PC-3 (cell line): Measurements from ENCODE around the gene AEN. TPM values are rescaled to one million over a fixed set of nuclear protein-coding genes. Genes with fewer than 3 reads are reported as not detected.

Experiments used
- ATAC-seq: fragments of 200-7000 bp; cut with Tn5 transposase; 2 replicates; pipeline ENCODE4 v1.9.1; 2020; ENCODE audit warnings: mild to moderate bottlenecking, moderate library complexity
- BruUV-seq: library from RNA; stranded (reverse); fragments of 400-500 nt; replicated peaks from 2 replicates; lab custom pipeline; 2021; lab: Mats Ljungman, UMichigan
- CTCF ChIA-PET: fragments of 300-600 bp; sonication (Branson Sonifier 250); formaldehyde crosslinking; loops from one replicate; lab custom pipeline; 2022; ENCODE audit warnings: antibody characterized with exemption; lab: Charles Lee
- POLR2A ChIA-PET: fragments of 300-600 bp; sonication (Branson Sonifier 250); formaldehyde crosslinking; loops from one replicate; lab custom pipeline; 2022; ENCODE audit warnings: antibody characterized with exemption; ENCODE audit not compliant: unreplicated experiment; lab: Charles Lee
- DNase-seq: peaks from one replicate; pipeline ENCODE4 v3.0.0-alpha.2; 2015
- H2AFZ ChIP-seq: fragments of 300-600 bp; sonication (generic); 2 replicates; pipeline ENCODE4 v1.6.0; 2016; ENCODE audit warnings: antibody characterized with exemption, low read length
- H3F3A ChIP-seq: fragments of 300-600 bp; sonication (generic); one replicate; pipeline ENCODE4 v1.6.0; 2017; ENCODE audit warnings: antibody characterized with exemption, low read length, control low read depth, mild to moderate bottlenecking; ENCODE audit not compliant: unreplicated experiment
- H3K27ac ChIP-seq: fragments of 300-600 bp; sonication (generic); 2 replicates; pipeline ENCODE4 v1.5.1; 2016; ENCODE audit warnings: mild to moderate bottlenecking, low read length
- H3K27me3 ChIP-seq: fragments of 300-600 bp; sonication (generic); 2 replicates; pipeline ENCODE4 v1.6.1; 2016; ENCODE audit warnings: low read length, mixed read lengths
- H3K36me3 ChIP-seq: fragments of 300-600 bp; sonication (generic); 2 replicates; pipeline ENCODE4 v1.6.1; 2016; ENCODE audit warnings: low read depth, mixed run types, low read length, mixed read lengths
- H3K4me1 ChIP-seq: fragments of 300-600 bp; sonication (generic); 2 replicates; pipeline ENCODE4 v1.5.1; 2016; ENCODE audit warnings: low read length; ENCODE audit not compliant: insufficient read depth
- H3K4me2 ChIP-seq: fragments of 300-600 bp; sonication (generic); 2 replicates; pipeline ENCODE4 v1.6.0; 2016; ENCODE audit warnings: low read length
- H3K4me3 ChIP-seq: fragments of 300-600 bp; sonication (generic); 2 replicates; pipeline ENCODE4 v1.5.1; 2016; ENCODE audit warnings: mild to moderate bottlenecking, low read length, mixed read lengths
- H3K79me2 ChIP-seq: fragments of 300-600 bp; sonication (generic); 2 replicates; pipeline ENCODE4 v1.6.1; 2017; ENCODE audit warnings: low read length, mixed read lengths
- H3K9ac ChIP-seq: fragments of 300-600 bp; sonication (generic); 2 replicates; pipeline ENCODE4 v1.6.0; 2016; ENCODE audit warnings: mild to moderate bottlenecking, low read length
- H3K9me2 ChIP-seq: fragments of 300-600 bp; sonication (generic); replicated peaks from 2 replicates; pipeline ENCODE4 v1.6.1; 2016; ENCODE audit warnings: mixed run types, low read length, mixed read lengths
- H3K9me3 ChIP-seq: fragments of 300-600 bp; sonication (generic); 2 replicates; pipeline ENCODE4 v1.6.1; 2016; ENCODE audit warnings: low read length, mixed read lengths
- H4K20me1 ChIP-seq: fragments of 300-600 bp; sonication (generic); 2 replicates; pipeline ENCODE4 v1.6.1; 2016; ENCODE audit warnings: low read length, mixed read lengths
- CTCF ChIP-seq: fragments of 300-600 bp; sonication (generic); conservative IDR thresholded peaks from 2 replicates; pipeline ENCODE4 v1.5.1; 2017; ENCODE audit warnings: antibody characterized with exemption, low read depth, mild to moderate bottlenecking, low read length
- EZH2 ChIP-seq: fragments of 300-600 bp; sonication (generic); IDR thresholded peaks from one replicate; pipeline ENCODE4 v1.6.1; 2017; ENCODE audit warnings: antibody characterized with exemption, mild to moderate bottlenecking, low read length; ENCODE audit not compliant: unreplicated experiment
- EZH2phosphoT487 ChIP-seq: fragments of 300-600 bp; sonication (generic); IDR thresholded peaks from 2 replicates; pipeline ENCODE4 v1.6.1; 2018; ENCODE audit warnings: mild to moderate bottlenecking, antibody characterized with exemption, low read length, borderline replicate concordance
- intact Hi-C: fragments of 100-400 bp; cut with micrococcal nuclease; formaldehyde crosslinking; loops from 2 replicates; pipeline ENCODE4 v1.9.0; 2023
- total RNA-seq: library from RNA; depleted of rRNA; stranded (reverse); fragments of >200 nt; gene quantifications from 2 replicates; pipeline ENCODE4 v1.2.3, GENCODE V29; 2014

Gene AEN
- total RNA-seq, 1 experiment from 2014 or later = 81.3 TPM

- no peaks in the 10 kb centered on the region for H3K9me2 ChIP-seq
- TF ChIP-seq CTCF (no peak), EZH2 (no peak), EZH2phosphoT487 (no peak)
- peaks cover 32% of the 10 kb centered on the region for H3K4me1 ChIP-seq
- ATAC-seq (peak; percentile 67), DNase-seq (peak; percentile 64)
- BruUV-seq = TSS peak; percentile 14
- intact Hi-C loops = no loop called here
- ChIA-PET CTCF (no interaction called here), POLR2A (no interaction called here)
- peak overlapping the region; percentile 99 for H3K27ac ChIP-seq
- no peaks in the 10 kb centered on the region for H3K79me2 ChIP-seq
- peak overlapping the region; percentile 88 for H3K9ac ChIP-seq
- no peaks in the 10 kb centered on the region for H3K27me3 ChIP-seq
- peak overlapping the region; percentile 75 for H3K4me2 ChIP-seq
- no peaks in the 10 kb centered on the region for H3K9me3 ChIP-seq
- no peaks in the 10 kb centered on the region for H4K20me1 ChIP-seq
- no peaks in the 10 kb centered on the region for H3F3A ChIP-seq
- H3K4me3 ChIP-seq = peak overlapping the region; percentile 40
- H2AFZ ChIP-seq = no peak overlapping the region
- no peaks in the 10 kb centered on the region for H3K36me3 ChIP-seq
Observed at GRCh38 chr15:88648357-88649214, 27.4 kb downstream of the AEN start.

DNA sequence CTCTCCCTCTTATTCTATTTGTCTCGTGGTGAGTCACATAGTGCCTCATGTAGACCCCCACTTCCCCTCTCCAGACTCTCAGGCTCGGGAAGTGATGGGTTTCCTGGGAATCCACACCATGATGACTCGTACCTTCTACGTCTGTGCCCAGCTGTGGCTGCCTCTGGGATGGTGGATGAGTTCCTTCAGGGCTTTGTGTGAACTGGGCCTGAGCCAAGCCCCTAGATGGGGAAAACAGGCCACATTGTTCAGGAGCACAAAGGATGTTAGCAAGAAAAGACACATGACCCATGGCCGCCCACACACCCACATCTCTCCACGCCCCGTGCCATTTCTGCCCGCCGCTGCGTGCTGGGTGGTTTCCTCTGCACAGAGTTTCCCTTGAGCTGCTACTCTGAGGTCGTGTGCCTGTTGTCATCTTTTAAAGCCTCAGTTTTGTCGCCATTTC, 28.2 kb downstream of the AEN start:
- POLR2A ChIA-PET = no interaction called here
- Histone ChIP-seq H4K20me1 (no peaks in the 10 kb centered on the region), H3K9me2 (no peaks in the 10 kb centered on the region), H3K27me3 (no peaks in the 10 kb centered on the region), H3F3A (no peaks in the 10 kb centered on the region), H3K27ac (peak overlapping the region; percentile 99), H3K9ac (peak overlapping the region; percentile 88), H3K4me1 (peaks cover 32% of the 10 kb centered on the region), H3K4me2 (peak overlapping the region; percentile 75), H3K36me3 (no peaks in the 10 kb centered on the region), H3K79me2 (no peaks in the 10 kb centered on the region), H2AFZ (no peak overlapping the region), H3K4me3 (peak overlapping the region; percentile 40; the same call in 1 of the 2 replicates), H3K9me3 (no peaks in the 10 kb centered on the region)
- TF ChIP-seq CTCF (no peak), EZH2 (no peak), EZH2phosphoT487 (no peak)
- intact Hi-C loops = no loop called here
- CTCF ChIA-PET = no interaction called here
- DNase-seq (peak; percentile 89), ATAC-seq (peak; percentile 75)
- no TSS peak for BruUV-seq
